GM18868 (cell line): ENCODE measurements around the gene GNA15.

Experiments
- ATAC-seq: cut with Tn5 transposase; IDR thresholded peaks from one replicate; pipeline ENCODE4 v1.9.1; 2021; ENCODE audit warnings: mild to moderate bottlenecking, moderate library complexity; ENCODE audit not compliant: unreplicated experiment

GNA15 gene

DNA sequence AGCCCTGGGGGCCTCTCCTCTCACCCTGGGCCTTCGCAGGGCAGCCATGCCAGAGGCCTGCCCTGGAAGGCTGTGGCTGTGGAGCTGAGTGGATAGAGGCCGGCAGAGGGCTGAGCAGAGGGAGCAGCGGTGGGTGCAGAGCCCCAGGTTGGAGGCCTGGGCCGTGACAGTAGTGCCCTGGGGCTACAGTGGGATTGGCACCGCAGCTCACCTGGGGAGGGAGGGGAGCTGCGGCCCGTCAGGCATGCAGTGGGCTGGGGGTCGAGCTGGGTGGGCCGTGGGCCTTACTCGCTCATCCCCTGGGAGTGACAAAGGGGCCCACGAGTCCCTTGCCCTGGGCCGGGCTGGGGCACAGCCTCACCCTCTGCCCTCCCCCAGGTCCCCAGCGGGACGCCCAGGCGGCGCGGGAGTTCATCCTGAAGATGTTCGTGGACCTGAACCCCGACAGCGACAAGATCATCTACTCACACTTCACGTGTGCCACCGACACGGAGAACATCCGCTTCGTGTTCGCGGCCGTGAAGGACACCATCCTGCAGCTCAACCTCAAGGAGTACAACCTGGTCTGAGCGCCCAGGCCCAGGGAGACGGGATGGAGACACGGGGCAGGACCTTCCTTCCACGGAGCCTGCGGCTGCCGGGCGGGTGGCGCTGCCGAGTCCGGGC lies 15.1 kb upstream of the GNA15 start:
- ATAC-seq: no peak

DNA sequence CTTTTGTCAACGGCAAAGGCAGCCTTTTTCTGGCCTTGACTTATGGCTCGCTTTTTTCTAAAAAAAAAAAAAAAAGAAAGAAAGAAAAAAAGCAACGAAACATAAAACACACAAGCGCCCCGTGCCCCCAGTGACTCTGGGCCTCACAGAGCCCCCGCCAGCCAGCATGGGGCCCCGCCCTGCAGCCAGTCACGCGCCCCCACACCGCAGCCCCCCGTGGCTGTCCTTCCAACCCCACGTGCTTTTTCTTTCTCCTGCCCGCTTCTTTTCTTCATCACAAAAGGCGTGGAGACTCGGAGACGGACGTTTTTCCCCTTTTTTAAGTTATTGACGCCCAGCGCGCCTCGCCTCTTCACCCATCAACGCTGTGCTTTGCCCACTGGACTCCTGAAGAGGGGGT lies 14.4 kb upstream of the GNA15 start:
- ATAC-seq: no peak

DNA sequence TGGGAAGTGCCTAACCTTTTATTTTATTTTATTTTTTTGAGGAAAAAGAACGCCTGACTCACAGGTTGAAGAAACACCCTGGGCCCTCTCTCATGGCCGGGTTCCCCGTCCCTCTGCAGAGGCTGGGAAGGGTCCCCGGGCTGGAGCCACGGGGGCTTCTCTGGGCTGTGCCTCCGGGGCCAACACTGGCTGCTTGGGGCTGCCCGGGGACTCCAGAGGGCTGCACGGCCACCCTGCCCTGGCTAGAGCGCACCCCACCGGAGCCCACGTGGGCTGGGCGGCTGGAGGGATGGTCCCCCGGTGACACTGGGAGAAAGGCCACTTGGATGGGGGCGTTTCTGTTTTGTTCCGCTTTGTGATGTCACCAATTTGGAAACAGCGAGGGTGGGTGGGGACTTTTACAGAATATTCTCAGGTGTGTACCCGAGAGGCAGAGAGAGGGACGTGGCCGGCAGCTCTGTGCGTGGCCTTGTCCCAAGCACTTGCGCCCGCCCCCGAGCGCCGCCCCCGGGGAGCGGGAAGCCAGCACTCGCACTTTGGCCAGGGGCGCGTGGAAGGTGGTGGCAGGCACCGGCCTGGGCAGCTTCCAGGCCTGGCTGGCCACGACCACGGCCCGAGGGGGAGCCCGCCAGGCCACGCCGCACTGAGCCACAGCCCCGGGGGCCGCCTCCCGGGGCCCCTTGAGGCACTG lies 13.9 kb upstream of the GNA15 start:
- ATAC-seq: no peak

- no peak for ATAC-seq
These were observed 13.3 kb upstream of the GNA15 start for GRCh38 chr19:3122512-3122870.

DNA sequence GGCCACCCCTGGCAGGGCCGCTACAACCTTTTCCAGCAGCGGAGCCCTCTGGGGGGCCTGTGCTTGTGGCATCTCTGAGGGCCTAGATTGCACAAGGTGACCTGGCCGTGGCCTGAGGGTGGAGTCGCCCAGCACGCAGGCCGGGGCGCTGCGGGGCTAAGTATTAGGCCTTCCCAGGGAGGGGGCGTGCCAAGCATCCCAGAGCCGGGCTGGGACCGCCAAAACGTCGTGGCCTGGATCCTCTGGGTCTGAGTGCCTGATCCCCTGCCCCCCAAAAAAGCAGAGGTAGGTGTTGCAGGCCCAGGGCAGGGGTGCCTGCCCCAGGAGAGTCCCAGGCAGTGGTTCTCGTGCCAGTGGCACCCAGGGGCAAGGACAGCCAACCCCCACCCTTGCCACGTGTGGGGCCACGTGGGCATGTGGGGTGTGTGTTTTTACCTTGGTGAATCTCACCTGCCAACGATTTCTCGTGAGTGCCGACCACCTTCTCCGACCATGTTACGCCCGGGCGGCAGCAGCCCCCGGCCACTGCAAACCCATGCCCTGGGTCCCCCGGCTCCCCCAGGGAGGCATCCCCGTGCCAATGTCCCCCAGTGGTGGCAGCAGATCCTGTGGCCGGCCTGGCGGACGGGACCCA lies 12.6 kb upstream of the GNA15 start:
- ATAC-seq: no peak

GRCh38 chr19:3123956-3124355 lies 11.9 kb upstream of the GNA15 start:
- no peak for ATAC-seq

GRCh38 chr19:3124630-3125029 lies 11.2 kb upstream of the GNA15 start:
- ATAC-seq: no peak

DNA sequence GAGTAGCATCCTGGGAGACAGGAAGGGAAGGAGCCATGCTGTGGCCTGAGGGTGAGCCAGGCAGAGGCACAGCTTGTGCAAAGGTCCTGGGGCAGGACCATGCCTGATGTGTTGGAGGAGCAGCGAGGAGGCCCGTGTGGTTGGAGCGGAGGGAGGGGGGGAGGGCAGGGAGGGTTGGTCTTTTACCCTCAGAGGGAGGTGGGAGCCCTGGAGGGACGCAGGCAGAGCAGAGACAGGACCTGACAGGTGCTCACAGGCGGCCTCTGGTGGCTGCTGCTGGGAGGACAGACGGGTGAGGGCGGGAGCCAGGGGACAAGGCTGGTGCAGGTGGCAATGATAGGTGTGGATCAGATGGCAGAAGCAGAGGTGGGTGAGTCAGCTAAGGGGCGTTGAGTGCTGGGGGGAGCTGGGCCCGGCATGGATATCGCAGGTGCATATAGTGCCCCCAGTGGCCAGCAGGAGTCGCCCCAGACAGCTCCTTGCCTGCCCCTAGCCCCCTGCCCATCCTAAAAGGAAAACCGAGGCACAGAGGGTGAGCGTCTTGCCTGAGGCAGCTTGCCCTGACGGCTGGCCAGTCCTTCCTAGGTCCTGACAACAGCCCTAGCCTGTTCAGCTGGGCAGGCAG lies 9.8 kb upstream of the GNA15 start:
- ATAC-seq: no peak

DNA sequence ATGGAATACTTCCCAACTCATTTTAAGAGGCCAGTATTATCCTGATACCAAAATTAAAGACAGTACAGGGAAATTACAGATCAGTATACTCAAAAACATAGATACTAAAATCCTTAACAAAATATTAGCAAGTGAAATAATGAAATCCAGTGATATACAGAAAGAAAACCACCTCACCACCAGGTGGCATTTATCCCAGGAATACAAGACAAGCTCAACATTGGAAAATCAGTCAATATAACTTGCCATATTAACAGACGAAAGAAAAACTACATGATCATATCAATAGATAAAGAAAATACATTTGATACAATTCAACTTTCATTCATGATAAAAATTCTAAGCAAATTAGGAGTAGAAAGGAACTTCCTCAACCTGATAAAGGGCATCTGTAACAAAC lies 6.7 kb upstream of the GNA15 start:
- no peak for ATAC-seq

GRCh38 chr19:3131168-3131567 lies 4.7 kb upstream of the GNA15 start:
- no peak for ATAC-seq

DNA sequence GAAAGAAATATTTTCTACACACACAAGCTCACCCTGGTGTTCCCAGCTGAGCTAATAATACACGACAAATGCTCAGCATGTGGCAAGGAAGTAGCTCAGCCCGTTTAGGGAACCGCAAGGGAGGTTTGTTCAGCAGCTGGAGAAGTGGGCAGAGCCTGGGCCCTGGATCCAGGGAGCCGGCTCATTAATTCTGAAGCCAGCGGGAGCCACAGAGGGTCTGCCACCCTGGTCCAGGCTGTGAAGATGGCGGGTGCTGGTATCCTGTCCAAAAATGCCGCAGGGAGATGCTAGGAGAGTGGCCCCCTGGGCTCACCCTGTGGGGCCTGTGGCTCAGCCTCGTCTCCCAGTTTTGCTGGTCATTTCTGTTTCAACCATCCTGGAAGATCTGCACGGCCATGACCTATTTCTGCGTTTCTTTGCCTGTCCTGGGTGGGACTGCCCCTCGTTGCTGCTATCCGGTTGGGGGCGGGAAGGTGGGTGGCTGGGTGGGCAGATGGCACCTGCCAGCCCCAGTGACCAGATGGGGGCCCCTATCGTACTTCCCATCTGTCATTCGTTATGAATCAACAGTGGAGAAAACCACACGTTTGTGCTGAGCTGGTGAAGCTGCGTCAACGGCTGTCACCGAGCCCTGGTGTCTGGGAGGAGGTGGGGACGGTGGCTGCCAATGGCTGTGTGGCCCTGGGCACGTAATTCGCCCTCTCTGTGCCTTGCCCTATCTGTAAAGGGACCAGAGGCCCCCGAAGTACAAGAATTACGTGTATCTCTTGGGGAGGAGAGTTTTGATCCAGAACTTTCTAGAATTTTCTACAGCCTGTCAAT lies 2.7 kb upstream of the GNA15 start:
- peak; percentile 69 for ATAC-seq

DNA sequence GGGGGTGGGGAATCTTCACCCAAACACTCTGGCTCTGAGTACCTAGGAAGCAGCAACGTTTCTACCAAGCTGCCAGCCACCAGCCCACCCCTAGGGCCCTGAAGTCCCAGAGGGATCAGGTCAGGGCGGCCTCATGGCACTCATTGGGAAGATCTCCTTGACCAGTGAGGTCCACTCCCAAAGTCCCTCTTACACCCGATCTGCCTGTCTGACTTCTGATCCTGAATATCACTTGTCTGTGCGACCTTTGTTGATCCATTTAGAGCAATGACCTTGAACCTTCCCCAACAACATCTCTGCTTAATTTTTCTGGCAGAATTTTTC lies 2.1 kb upstream of the GNA15 start:
- no peak for ATAC-seq

GRCh38 chr19:3136684-3137055 lies 837 bp downstream of the GNA15 start:
- no peak for ATAC-seq

DNA sequence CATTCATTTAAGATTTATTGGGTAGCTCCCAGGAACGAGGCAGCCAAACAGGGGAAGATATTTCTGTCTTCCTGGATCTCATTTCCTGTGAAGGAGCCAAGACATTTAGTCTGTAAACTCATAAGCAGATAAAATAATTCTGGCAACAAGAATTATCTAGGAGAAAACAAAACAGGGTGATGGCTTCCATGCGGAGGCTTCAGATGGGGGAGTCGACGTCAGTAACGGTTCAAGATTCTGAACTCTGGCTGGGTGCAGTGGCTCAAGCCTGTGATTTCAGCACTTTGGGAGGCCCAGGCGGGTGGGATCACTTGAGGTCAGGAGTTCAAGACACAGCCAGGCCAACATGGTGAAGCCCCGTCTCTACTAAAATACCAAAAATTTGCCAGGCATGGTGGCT lies 1.3 kb downstream of the GNA15 start:
- no peak for ATAC-seq

DNA sequence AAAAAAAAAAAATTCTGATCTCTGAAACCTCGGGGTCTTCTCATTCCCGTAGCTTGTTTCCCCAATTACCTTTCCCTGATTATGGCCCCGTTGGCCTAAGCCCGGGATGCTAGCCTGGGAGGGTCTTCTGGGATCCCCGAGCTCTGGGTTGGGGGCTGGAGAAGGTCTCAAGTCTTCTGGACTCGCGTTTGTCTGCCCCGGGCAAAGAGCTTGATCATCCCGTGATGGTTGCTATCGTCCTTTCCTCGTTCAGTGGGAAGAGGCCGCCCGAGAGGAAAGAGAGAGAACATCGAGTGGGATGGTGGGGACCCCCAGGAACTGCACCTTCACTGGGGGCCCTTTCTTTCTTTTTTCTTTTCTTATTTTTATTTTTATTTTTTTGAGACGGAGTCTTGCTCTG lies 2.4 kb downstream of the GNA15 start:
- ATAC-seq: no peak

- no peak for ATAC-seq
These were observed 4.8 kb downstream of the GNA15 start for GRCh38 chr19:3140667-3141038.

GRCh38 chr19:3142292-3142670 lies 6.4 kb downstream of the GNA15 start:
- ATAC-seq: no peak

GRCh38 chr19:3142781-3143337 lies 7.0 kb downstream of the GNA15 start:
- ATAC-seq: no peak

GRCh38 chr19:3145909-3146676 lies 10.3 kb downstream of the GNA15 start:
- no peak for ATAC-seq

DNA sequence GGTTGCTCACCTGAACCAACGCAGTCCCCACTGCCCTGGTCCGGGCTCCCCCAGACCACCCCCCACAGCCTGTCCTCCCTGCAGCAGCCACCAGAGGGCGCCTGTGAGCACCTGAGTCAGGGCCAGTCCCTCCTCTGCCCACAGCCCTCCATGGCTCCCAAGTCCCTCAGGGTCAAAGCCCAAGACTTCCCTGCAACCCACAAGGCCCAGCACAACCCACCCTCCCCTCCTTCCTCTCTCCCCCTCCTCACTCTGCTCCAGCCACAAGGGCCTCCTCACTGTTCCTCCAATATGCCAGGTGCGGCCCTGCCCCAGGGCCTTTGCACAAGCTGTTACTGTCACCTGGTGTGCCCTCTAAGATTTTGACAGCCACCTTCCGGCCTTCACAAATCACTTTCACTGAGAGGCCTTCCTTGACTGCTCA lies 10.9 kb downstream of the GNA15 start:
- ATAC-seq: no peak
